T-helper 2 cell treated with Interferon-gamma antibody and Interleukin-4, amounts not matched to agents 5 μg/mL and 100 μg/mL, for 36 hours (primary cell): ENCODE data around the gene CLEC16A.
A peak's percentile ranks its signal among the peaks of the same experiment; 100 is the strongest.

Experiments used
- DNase-seq: peaks from one replicate; pipeline ENCODE4 v3.0.0; 2021; ENCODE audit warnings: low spot score
- H3K27ac Mint-ChIP-seq: one replicate; pipeline ENCODE4 v1.8.0; 2021; ENCODE audit warnings: mild to moderate bottlenecking, mixed read lengths
- H3K27me3 Mint-ChIP-seq: one replicate; pipeline ENCODE4 v1.8.0; 2021; ENCODE audit warnings: low read depth, mixed read lengths
- H3K36me3 Mint-ChIP-seq: one replicate; pipeline ENCODE4 v1.8.0; 2021; ENCODE audit warnings: low read depth, mixed read lengths
- H3K4me1 Mint-ChIP-seq: one replicate; pipeline ENCODE4 v1.8.0; 2021; ENCODE audit warnings: low read depth, mixed read lengths
- H3K4me3 Mint-ChIP-seq: one replicate; pipeline ENCODE4 v1.8.0; 2022; ENCODE audit warnings: mild to moderate bottlenecking, moderate library complexity, mixed read lengths
- H3K9me3 Mint-ChIP-seq: one replicate; pipeline ENCODE4 v1.8.0; 2021; ENCODE audit warnings: mixed read lengths

The CLEC16A gene

DNA sequence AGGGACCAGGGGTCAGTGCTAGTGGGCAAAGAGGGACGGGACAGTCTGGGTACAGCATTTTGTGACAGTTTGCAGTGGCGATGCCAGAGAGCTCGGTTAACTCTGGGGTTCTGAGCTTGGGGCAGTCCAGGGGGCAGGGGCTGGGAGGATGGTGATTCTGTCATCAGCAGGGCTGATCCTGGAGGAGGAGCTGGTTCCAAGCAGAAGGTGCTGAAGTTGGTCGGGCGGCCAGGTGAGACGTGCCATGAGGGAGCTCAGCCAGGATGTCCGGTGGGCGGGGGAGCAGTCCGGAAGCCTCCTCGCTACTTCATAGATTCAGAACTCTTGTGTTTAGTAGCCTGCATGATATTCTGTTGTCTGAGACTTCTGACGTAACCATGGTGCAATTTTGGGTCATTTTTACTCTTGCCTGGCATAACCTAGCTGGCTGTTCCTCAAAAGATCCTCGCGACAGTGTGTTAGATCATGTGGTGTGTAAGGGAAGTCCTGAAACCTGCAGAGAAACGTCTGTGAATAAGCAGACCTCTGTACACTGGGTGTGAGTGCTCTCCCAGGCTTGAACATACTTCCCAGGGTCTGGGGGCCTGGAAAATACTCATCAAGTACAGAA, 122.0 kb downstream of the CLEC16A start:
- Mint-ChIP-seq H3K36me3 (peaks cover 30% of the 10 kb centered on the region), H3K4me3 (no peak overlapping the region), H3K27me3 (no peaks in the 10 kb centered on the region), H3K4me1 (peaks cover 57% of the 10 kb centered on the region), H3K27ac (peak overlapping the region; percentile 62), H3K9me3 (no peaks in the 10 kb centered on the region)
- no peak for DNase-seq

DNA sequence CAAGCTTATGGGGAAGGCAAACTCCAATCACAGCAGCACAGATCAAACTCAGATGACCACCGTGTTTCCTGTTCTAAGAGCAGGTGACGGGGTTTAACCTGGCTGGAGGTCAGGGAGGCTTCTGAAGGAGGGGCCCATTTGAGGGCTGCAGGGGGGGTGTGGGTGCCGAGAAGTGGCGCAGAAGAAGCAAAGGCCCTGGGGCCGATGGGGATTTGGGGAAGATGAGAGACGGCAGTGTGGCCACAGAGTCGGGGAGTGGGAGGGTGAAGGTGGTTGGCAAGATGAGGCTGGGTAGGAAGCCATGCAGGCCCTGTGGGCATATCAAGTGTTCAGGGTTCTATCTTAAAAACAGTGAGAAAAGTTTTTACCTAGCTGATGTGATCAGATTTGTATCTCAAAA, 122.9 kb downstream of the CLEC16A start:
- no peak for DNase-seq
- Mint-ChIP-seq H3K4me3 (no peak overlapping the region), H3K27me3 (no peaks in the 10 kb centered on the region), H3K27ac (peak overlapping the region; percentile 50), H3K4me1 (peaks cover 60% of the 10 kb centered on the region), H3K36me3 (peaks cover 31% of the 10 kb centered on the region), H3K9me3 (no peaks in the 10 kb centered on the region)

DNA sequence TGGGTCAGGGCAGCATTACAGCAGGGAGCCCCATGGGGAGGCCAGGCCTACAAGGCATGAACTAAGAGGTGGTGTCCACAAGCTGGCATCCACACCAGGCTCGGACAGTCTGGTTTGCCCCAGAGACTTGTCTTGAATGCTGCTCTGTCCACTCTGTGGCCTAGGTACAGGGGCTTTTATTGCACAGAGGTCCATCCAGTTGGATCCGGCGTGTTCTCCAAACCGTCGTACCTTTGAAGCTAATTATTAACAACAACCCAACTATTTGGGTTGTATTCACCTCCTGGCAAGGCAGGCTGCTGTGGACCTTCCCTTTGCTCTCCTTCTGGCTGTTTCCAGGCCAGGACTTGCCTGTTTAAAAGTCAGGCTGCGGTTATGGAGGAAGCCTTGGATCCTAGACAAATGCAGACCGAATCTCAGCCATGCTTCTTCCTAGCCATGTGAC, 123.4 kb downstream of the CLEC16A start:
- peaks cover 60% of the 10 kb centered on the region for H3K4me1 Mint-ChIP-seq
- H3K36me3 Mint-ChIP-seq = peaks cover 29% of the 10 kb centered on the region
- DNase-seq = no peak
- no peak overlapping the region for H3K4me3 Mint-ChIP-seq
- H3K27me3 Mint-ChIP-seq = no peaks in the 10 kb centered on the region
- no peak overlapping the region for H3K27ac Mint-ChIP-seq
- no peaks in the 10 kb centered on the region for H3K9me3 Mint-ChIP-seq

DNA sequence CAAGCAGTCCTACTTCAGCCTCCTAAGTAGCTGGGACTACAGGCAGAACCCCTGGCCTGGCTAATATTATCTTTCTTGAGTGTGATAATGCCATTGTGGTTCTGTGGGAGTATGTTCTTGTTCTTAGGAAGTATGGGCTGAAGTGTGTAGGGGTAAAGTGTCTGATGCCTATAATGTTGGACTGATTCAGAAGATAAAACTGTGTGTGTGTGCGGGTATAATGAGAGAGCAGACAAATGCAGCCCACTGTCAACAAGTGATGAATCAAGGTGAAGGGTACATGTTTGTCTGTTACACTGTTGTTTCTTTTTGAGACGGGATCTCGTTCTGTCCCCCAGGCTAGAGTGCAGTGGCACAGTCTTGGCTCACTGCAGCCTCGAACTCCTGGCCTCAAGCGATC, 127.5 kb downstream of the CLEC16A start:
- Mint-ChIP-seq H3K4me3 (peak overlapping the region; percentile 7), H3K27me3 (no peaks in the 10 kb centered on the region), H3K4me1 (peaks cover 61% of the 10 kb centered on the region), H3K36me3 (peaks cover 21% of the 10 kb centered on the region), H3K27ac (peak overlapping the region; percentile 78), H3K9me3 (no peaks in the 10 kb centered on the region)
- no peak for DNase-seq

DNA sequence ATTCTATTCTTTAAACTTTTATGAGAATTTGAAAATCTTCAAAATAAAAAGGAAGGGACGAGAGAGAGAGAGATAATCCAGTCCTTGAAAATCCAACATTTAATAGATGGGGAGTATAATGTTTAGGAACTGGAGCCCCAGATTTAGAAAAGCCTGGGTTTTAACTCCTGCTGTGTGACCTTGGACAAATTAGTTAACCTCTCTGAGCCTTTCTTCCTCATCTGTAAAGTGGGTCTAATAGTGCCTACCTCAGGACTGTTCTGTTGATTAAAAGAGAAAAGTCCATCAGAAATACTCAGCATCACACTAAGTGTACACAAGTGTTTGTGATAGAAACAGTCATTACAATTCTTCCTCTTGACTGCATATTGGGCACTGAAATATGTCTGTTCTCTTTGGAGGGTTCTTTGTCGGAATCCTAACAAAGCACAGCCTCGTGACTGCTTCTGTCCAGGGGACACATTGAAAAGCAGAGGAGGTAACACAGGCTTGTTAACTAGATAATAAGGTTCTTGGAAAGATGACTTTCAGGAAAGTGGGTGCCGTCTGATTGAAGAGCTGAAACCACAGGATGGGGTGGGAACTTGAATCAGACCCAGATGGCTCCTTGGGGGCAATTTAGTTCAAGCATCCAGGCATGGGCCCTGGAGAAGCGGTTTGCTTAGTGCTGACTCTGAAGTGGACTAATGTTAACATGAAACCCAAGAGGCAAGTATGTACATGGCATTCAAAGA, 128.2 kb downstream of the CLEC16A start:
- Mint-ChIP-seq H3K27me3 (no peaks in the 10 kb centered on the region), H3K4me3 (peak overlapping the region; percentile 59), H3K4me1 (peaks cover 59% of the 10 kb centered on the region), H3K36me3 (peaks cover 21% of the 10 kb centered on the region), H3K27ac (peak overlapping the region; percentile 78), H3K9me3 (no peaks in the 10 kb centered on the region)
- no peak for DNase-seq

DNA sequence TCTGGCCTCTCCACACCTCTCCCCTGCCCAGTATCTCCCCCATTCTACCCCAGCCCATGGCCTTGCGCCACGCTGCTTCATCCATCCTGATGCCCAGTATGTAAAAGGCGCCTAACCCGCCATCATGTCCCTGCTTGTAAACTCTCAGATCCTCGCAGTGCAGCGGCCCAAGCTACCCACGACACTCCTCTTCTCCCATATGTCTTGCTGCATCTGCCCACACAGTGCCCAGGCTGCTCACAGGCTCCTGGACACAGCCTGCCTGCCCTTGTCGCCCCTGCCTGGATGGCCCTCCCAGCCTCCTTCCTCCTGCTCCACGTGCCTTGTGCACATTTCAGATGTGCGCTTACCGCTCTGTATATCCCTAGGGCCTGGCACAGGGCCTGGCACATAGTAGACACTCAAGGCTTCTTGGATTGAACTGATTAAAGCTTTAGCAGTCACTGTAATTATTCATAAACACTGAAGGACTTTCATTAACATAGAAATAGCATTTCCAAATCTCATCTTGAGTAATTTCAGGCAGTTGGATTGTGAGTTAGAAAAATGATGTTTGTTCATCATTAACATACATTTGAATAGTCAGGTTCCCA, 129.1 kb downstream of the CLEC16A start:
- Mint-ChIP-seq H3K27me3 (no peaks in the 10 kb centered on the region), H3K4me1 (peaks cover 68% of the 10 kb centered on the region), H3K4me3 (peak overlapping the region; percentile 44), H3K27ac (peak overlapping the region; percentile 73), H3K36me3 (peaks cover 24% of the 10 kb centered on the region), H3K9me3 (no peaks in the 10 kb centered on the region)
- DNase-seq = no peak

DNA sequence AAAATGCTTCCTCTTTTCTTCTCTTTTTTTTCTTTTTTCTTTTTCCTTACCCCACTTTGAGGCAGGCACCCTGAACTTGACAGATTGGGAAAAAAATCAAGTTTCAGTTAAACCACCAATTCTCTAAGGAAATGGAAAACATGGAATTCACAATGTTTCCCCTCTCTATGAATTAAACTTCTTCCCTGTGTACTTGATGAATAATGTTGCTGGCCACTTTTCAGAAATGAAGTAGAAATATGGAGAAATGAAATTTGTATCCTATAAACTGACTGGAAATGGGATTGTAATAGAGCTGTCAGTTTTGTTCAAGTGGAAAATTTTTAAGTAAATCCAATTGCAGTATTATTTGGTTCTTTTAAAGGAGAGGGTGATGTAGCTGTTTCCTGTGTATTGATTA, 129.8 kb downstream of the CLEC16A start:
- no peaks in the 10 kb centered on the region for H3K9me3 Mint-ChIP-seq
- peaks cover 74% of the 10 kb centered on the region for H3K4me1 Mint-ChIP-seq
- H3K36me3 Mint-ChIP-seq = peaks cover 24% of the 10 kb centered on the region
- no peaks in the 10 kb centered on the region for H3K27me3 Mint-ChIP-seq
- no peak for DNase-seq
- H3K4me3 Mint-ChIP-seq = no peak overlapping the region
- peak overlapping the region; percentile 73 for H3K27ac Mint-ChIP-seq

DNA sequence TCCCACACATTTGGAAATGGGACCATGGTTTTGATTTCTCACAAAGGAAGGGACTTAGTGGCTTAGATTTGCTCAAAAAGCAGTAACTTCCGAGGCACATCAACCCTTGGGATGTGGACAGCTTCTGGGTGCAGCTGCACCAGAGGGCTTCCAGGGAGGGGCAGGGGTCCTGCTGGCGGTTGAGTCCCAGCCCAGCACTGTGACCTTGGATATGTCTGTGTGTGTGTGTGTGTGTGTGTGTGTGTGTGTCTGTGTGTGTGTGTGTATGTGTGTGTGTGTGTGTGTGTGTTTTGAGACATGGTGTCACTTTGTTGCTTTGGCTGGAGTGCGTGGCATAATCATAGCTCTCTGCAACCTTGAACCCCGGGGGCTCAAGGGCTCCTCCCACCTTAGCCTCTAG, 130.8 kb downstream of the CLEC16A start:
- H3K27me3 Mint-ChIP-seq = no peaks in the 10 kb centered on the region
- H3K4me3 Mint-ChIP-seq = no peak overlapping the region
- peak overlapping the region; percentile 64 for H3K27ac Mint-ChIP-seq

DNA sequence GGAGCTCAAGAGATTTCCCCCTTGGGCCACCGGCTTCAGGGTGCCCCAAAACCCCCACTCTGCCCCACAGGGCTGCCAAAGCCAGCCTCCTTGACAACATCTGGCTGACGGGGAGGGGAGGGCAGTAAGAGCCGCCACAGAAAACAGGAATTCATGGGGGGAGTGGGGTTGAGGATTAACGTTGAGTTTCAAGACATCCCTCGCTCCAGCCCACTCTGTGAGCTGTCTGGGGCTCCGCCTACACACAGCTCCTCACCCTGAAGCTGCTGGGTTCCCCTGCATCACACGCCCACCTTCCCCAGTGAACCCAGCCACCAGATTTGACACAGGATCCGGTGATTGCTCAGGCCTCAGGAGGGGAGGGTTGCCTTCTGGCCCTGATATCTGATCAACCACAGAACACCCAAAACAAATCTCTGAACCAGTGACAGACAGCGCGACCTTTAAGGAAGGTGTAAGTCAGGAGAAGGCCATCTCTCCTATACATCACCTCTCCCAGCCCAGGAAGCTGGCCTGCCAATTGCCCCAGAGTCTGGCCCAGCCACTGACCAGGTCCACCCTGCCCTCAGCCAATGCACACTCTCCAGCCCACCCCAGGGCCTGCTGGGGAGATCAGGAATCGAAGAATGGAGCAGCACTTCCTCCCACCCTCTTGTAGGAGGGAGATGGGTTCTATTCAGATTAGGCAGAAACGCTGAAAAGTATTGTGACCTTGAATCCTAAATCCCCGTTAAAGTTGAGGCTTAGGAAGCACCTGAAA, 132.1 kb downstream of the CLEC16A start:
- peak overlapping the region; percentile 90 for H3K27ac Mint-ChIP-seq
- H3K4me3 Mint-ChIP-seq = peak overlapping the region; percentile 56

More for the DNA sequence above, 130.8 kb downstream of the CLEC16A start:
- Mint-ChIP-seq H3K9me3 (no peaks in the 10 kb centered on the region), H3K36me3 (peaks cover 32% of the 10 kb centered on the region), H3K4me1 (peaks cover 84% of the 10 kb centered on the region)
- DNase-seq = no peak

DNA sequence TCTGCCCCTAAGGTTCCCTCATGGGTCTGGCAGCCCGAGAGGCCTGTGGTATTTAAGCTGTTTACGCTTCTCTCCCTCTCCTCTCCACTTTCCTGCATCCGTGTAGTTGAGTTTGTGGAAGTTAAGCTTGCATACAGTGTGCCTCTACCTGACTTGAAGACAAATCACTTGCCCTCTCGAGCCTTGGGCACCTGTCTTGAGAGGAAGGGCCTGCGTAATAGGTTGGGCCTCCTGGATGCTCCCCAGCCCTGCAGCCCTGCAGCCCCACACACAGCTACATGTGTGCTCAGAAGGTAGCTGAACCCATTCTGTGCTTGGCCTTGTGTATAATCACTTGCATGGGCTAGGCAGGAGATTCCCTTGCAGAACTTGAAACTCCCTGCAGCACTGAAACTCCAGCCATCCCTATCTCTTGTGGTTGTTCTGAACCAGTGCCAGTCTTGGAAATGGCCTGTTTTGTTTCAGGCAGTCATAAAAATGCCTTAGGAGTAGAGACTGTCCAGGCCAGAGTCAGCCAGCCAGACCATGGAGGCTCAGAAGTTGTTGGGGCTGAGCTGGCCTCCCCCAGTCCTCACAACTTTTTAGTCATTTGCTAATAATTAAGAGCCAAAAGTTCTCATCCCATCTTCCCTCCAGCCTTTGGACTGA, 134.6 kb downstream of the CLEC16A start:
- H3K4me1 Mint-ChIP-seq = peaks cover 89% of the 10 kb centered on the region
- H3K27ac Mint-ChIP-seq = peak overlapping the region; percentile 87
- H3K36me3 Mint-ChIP-seq = peaks cover 30% of the 10 kb centered on the region
- H3K4me3 Mint-ChIP-seq = peak overlapping the region; percentile 73
- H3K27me3 Mint-ChIP-seq = no peaks in the 10 kb centered on the region
- H3K9me3 Mint-ChIP-seq = no peaks in the 10 kb centered on the region
- DNase-seq = no peak

More for the DNA sequence above, 132.1 kb downstream of the CLEC16A start:
- H3K4me1 Mint-ChIP-seq = peaks cover 86% of the 10 kb centered on the region
- DNase-seq = peak; percentile 93
- H3K36me3 Mint-ChIP-seq = peaks cover 31% of the 10 kb centered on the region
- H3K9me3 Mint-ChIP-seq = no peaks in the 10 kb centered on the region
- no peaks in the 10 kb centered on the region for H3K27me3 Mint-ChIP-seq

DNA sequence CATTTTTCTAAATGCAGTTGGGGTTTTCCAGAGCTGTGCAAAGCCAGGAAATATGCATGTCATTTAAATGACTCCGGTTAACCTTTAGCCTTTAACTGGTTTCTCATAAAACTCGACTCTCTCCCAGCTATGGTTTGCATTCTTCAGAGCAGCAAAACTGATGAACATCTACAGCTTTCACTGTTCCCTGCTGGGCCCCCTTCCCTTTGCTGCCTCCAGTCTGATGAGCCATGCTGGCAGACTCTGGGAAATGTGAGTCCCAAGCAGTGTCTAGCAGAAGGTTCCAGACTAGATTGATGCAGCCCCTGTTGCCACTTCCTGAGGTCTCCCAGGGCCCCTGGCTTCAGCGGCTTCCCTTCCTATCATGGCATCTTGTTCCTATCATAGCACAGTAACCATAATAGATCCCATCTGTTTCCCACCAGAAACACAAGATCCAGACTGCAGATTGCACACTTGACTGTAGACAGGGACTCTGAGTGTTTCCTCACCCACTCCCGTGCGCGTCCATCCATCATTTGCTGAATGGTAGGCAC, 135.4 kb downstream of the CLEC16A start:
- peak overlapping the region; percentile 73 for H3K4me3 Mint-ChIP-seq
- H3K36me3 Mint-ChIP-seq = peaks cover 35% of the 10 kb centered on the region
- H3K27me3 Mint-ChIP-seq = no peaks in the 10 kb centered on the region
- no peaks in the 10 kb centered on the region for H3K9me3 Mint-ChIP-seq
- H3K27ac Mint-ChIP-seq = peak overlapping the region; percentile 87
- peak; percentile 60 for DNase-seq
- H3K4me1 Mint-ChIP-seq = peaks cover 89% of the 10 kb centered on the region

DNA sequence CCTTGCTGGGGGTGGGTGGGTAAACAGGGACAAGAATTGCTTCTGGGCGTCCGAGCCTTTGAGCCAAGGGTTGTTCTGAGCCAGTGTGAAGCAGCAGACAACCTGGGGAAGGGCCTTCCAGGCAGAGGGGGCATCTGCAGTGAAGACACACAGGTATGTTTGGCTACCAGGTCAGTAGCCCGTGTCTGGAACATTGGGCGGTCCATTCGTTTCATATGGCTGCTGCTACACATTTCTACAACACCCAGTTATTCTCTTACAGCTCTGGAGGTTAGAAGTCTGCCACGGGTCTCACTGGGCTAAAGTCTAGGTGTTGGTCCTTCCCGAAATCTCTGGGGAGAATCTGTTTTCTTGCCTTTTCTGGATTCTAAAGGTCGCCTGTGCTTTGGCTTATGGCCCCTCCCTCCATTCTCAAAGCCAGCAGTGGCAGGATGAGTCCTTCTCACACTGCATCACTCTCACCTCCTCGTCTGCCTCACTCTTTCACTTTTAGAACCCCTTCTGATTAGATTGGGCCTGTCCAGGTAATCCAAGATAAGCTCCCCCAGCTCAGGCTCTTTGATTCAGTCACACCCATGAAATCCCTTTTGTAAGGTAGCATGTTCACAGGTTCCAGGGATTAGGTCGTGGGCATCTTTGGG, 136.1 kb downstream of the CLEC16A start:
- Mint-ChIP-seq H3K9me3 (no peaks in the 10 kb centered on the region), H3K4me3 (peak overlapping the region; percentile 55), H3K36me3 (peaks cover 35% of the 10 kb centered on the region), H3K4me1 (peaks cover 86% of the 10 kb centered on the region), H3K27ac (peak overlapping the region; percentile 87), H3K27me3 (no peaks in the 10 kb centered on the region)
- no peak for DNase-seq
